Spleen (tissue), 11 donors: ENCODE data around the gene PIK3C2B. TPM values are rescaled to one million over a fixed set of nuclear protein-coding genes. Genes with fewer than 3 reads are reported as not detected.
A peak's percentile ranks its signal among the peaks of the same experiment; 100 is the strongest.

ENCODE experiments used
- DNase-seq: peaks from one replicate; pipeline ENCODE4 v3.0.0-alpha.2; 2020
- H3K27ac ChIP-seq, 8 donors: fragments of 200-600 bp; sonication (generic) in 7 of 8; 1 replicate in 4 of 8; 2 replicates in 4 of 8; pipeline versions ENCODE4 v1.5.0 to v1.8.0; 2016 to 2021; ENCODE audit warnings: inconsistent platforms in 4 of 8, mild to moderate bottlenecking in 4 of 8, moderate library complexity in 1 of 8
- H3K27me3 ChIP-seq, 7 donors: fragments of 200-600 bp; sonication (generic) in 6 of 7; replicated peaks in 1 of 7; 1 replicate in 4 of 7; 2 replicates in 3 of 7; pipeline versions ENCODE4 v1.5.0 to v1.8.0; 2016 to 2021; ENCODE audit warnings: inconsistent platforms in 3 of 7, mild to moderate bottlenecking in 1 of 7
- H3K36me3 ChIP-seq, 6 donors: fragments of 200-600 bp; sonication (generic) in 5 of 6; 1 replicate in 4 of 6; 2 replicates in 2 of 6; pipeline versions ENCODE4 v1.5.0 to v1.8.0; 2016 to 2021; ENCODE audit warnings: inconsistent platforms in 2 of 6
- H3K4me1 ChIP-seq, 6 donors: fragments of 200-600 bp; sonication (generic) in 5 of 6; 1 replicate in 3 of 6; 2 replicates in 3 of 6; pipeline versions ENCODE4 v1.5.0 to v1.8.0; 2016 to 2021; ENCODE audit warnings: inconsistent platforms in 3 of 6
- H3K4me3 ChIP-seq, 8 donors: fragments of 200-600 bp; sonication (generic) in 7 of 8; 1 replicate in 4 of 8; 2 replicates in 4 of 8; pipeline versions ENCODE4 v1.5.0 to v1.8.0; 2016 to 2021; ENCODE audit warnings: inconsistent platforms in 4 of 8, mild to moderate bottlenecking in 4 of 8, moderate library complexity in 2 of 8
- H3K9me3 ChIP-seq, 8 donors: fragments of 200-600 bp; sonication (generic) in 7 of 8; 1 replicate in 4 of 8; 2 replicates in 4 of 8; pipeline versions ENCODE4 v1.5.0 to v1.8.0; 2016 to 2021; ENCODE audit warnings: inconsistent platforms in 4 of 8
- CTCF ChIP-seq, 11 experiments: fragments of 200-600 bp in 7 of 11; fragments of 450-650 bp in 4 of 11; sonication (generic) in 4 of 11; IDR thresholded peaks in 8 of 11; conservative IDR thresholded peaks in 3 of 11; 1 replicate in 7 of 11; 2 replicates in 4 of 11; pipeline versions ENCODE4 v1.4.0 to v1.8.0; 2016 to 2021; ENCODE audit warnings: antibody characterized with exemption in 11 of 11, inconsistent platforms in 4 of 11, mild to moderate bottlenecking in 1 of 11
- POLR2A ChIP-seq, 3 donors: fragments of 450-650 bp; IDR thresholded peaks; one replicate each; pipeline ENCODE4 v1.5.1; 2017; ENCODE audit warnings: antibody characterized with exemption in 3 of 3, mild to moderate bottlenecking in 1 of 3
- POLR2AphosphoS5 ChIP-seq, 3 donors: sonication (generic); formaldehyde crosslinking; IDR thresholded peaks; one replicate each; pipeline ENCODE4 v1.5.1; 2017; ENCODE audit warnings: antibody characterized with exemption in 3 of 3
- WGBS, 5 donors: extraction: QIAGEN DNeasy Blood & Tissue Kit in 3 of 5; methylation state at CpG; one replicate each; pipeline versions ENCODE4 v1.1.5 to v1.1.7; 2013 to 2018; 5-methylcytosine and 5-hydroxymethylcytosine counted together
- intact Hi-C: fragments of 100-400 bp; cut with DNase I; formaldehyde crosslinking; loops from one replicate; pipeline ENCODE4 v1.15.0; 2023; ENCODE audit warnings: low total_unique reads
- polyA plus RNA-seq, 3 donors: library from polyadenylated mRNA; stranded (reverse); fragments of 200-250 nt; gene quantifications; one replicate each; pipeline ENCODE4 v1.2.1, GENCODE V29; 2013
- total RNA-seq, 7 donors: library from RNA; depleted of rRNA in 3 of 7; stranded (reverse); fragments of >200 nt in 3 of 7; fragmentation: NEBNext Ultra II Directional in 4 of 7; extraction: Animal tissue kit (Norgen Biotek cat#: 25700) in 4 of 7; gene quantifications; one replicate each; pipeline versions ENCODE4 v1.1.0 to v1.2.1, GENCODE V29; 2016 to 2021
- donor health status: healthy with polysubstance abuse.
- donor health status: DM: no; HTN: no; CAD: no; lungs with moderate emphysema.
- donor health status: DM: no; HTN: no; CAD: no.
- donor health status: Bipolar disorder and iron deficiency.
- donor health status: healthy.
- donor health status: DM: no; HTN: no; CAD: no.
- donor health status: DM: yes; HTN: yes; CAD: no.

The PIK3C2B gene
- total and polyA plus RNA-seq, 10 donors = 9.5 to 72.2 (median 59.7) TPM

- H3K4me3 ChIP-seq = no peak overlapping the region
Measured at GRCh38 chr1:204509186-204509635, 14.6 kb upstream of the PIK3C2B start.

GRCh38 chr1:204507317-204508105 is 12.9 kb upstream of the PIK3C2B start:
- peak in 2 of 3 donors; percentile 13 to 44 for TF ChIP-seq POLR2AphosphoS5 (IDR thresholded peaks at IDR 0.05)
- TF ChIP-seq CTCF (IDR thresholded peaks at IDR 0.05 in 8 of 11, conservative IDR thresholded peaks at IDR 0.05 in 3 of 11) = no peak
- no peak for TF ChIP-seq POLR2A (IDR thresholded peaks at IDR 0.05)

More at GRCh38 chr1:204509186-204509635, 14.6 kb upstream of the PIK3C2B start:
- no peaks in the 10 kb centered on the region for H3K36me3 ChIP-seq
- WGBS, 5 donors = 83 to 91% (median 90%) methylated on average over 9 of the region's 9 CpGs
- no peaks in the 10 kb centered on the region for H3K27me3 ChIP-seq
- DNase-seq = no peak
- intact Hi-C loops = no loop called here
- TF ChIP-seq POLR2AphosphoS5 (IDR thresholded peaks at IDR 0.05) (no peak), CTCF (IDR thresholded peaks at IDR 0.05 in 8 of 11, conservative IDR thresholded peaks at IDR 0.05 in 3 of 11) (no peak), POLR2A (IDR thresholded peaks at IDR 0.05) (no peak)
- H3K27ac ChIP-seq = peak overlapping the region in 1 of 8 donors; percentile 9
- H3K9me3 ChIP-seq = no peaks in the 10 kb centered on the region
- H3K4me1 ChIP-seq = peaks cover 16 to 89% (median 38%) of the 10 kb centered on the region in 6 donors

GRCh38 chr1:204506969-204507316 is 12.3 kb upstream of the PIK3C2B start:
- Histone ChIP-seq H3K4me1 (peaks cover 7 to 82% (median 25%) of the 10 kb centered on the region in 6 donors), H3K27ac (peak overlapping the region; percentile 76 to 94 (median 90)), H3K27me3 (no peaks in the 10 kb centered on the region), H3K9me3 (no peaks in the 10 kb centered on the region), H3K36me3 (no peaks in the 10 kb centered on the region), H3K4me3 (peak overlapping the region; percentile 39 to 69 (median 50))
- no peak for DNase-seq
- intact Hi-C loops = no loop called here
- 0 to 1% (median 0%) methylated on average over 13 of the region's 13 CpGs for WGBS, 5 donors
- no peak for TF ChIP-seq POLR2A (IDR thresholded peaks at IDR 0.05)
- TF ChIP-seq CTCF (IDR thresholded peaks at IDR 0.05 in 8 of 11, conservative IDR thresholded peaks at IDR 0.05 in 3 of 11) = no peak
- peak in 1 of 3 donors; percentile 71 for TF ChIP-seq POLR2AphosphoS5 (IDR thresholded peaks at IDR 0.05)

More at GRCh38 chr1:204507317-204508105, 12.9 kb upstream of the PIK3C2B start:
- H3K27me3 ChIP-seq = no peaks in the 10 kb centered on the region
- H3K9me3 ChIP-seq = no peaks in the 10 kb centered on the region
- no peaks in the 10 kb centered on the region for H3K36me3 ChIP-seq
- intact Hi-C loops = no loop called here
- peaks cover 7 to 88% (median 30%) of the 10 kb centered on the region in 6 donors for H3K4me1 ChIP-seq
- H3K27ac ChIP-seq = peak overlapping the region; percentile 76 to 94 (median 90)
- 4 to 6% (median 5%) methylated on average over 22 of the region's 22 CpGs for WGBS, 5 donors
- no peak for DNase-seq
- peak overlapping the region; percentile 39 to 69 (median 50) for H3K4me3 ChIP-seq
